ENCODE measurements around the gene CILP.
"Not testable (repeated sequence)": the region's sequence is repeated elsewhere in the genome, so short reads cannot be mapped to it uniquely, and the experiment has no call there.

CILP gene

GRCh38 chr15:65204931-65205660 is 6.2 kb downstream of the CILP start:
- Histone ChIP-seq H3K27ac (ENCODE audit: low read length) (no peak overlapping the region), H3K9me3 (ENCODE audit: control insufficient read depth, low read depth, low read length) (no peaks in the 10 kb centered on the region), H3K9ac (ENCODE audit: low read length) (no peak overlapping the region), H3K4me3 (ENCODE audit: low read length) (no peak overlapping the region), H3K27me3 (ENCODE audit: control insufficient read depth, insufficient read depth, low read length) (no peaks in the 10 kb centered on the region), H3K36me3 (ENCODE audit: control insufficient read depth, low read depth, low read length) (no peaks in the 10 kb centered on the region), H3K4me1 (ENCODE audit: control insufficient read depth, low read depth, low read length) (no peaks in the 10 kb centered on the region)

- Histone ChIP-seq H3K9ac (ENCODE audit: low read length) (no peak overlapping the region), H3K27me3 (ENCODE audit: control insufficient read depth, insufficient read depth, low read length) (no peaks in the 10 kb centered on the region), H3K4me1 (ENCODE audit: control insufficient read depth, low read depth, low read length) (no peaks in the 10 kb centered on the region), H3K9me3 (ENCODE audit: control insufficient read depth, low read depth, low read length) (no peaks in the 10 kb centered on the region), H3K36me3 (ENCODE audit: control insufficient read depth, low read depth, low read length) (no peaks in the 10 kb centered on the region), H3K4me3 (ENCODE audit: low read length) (no peak overlapping the region), H3K27ac (ENCODE audit: low read length) (no peak overlapping the region)
Measured at GRCh38 chr15:65204236-65204930, 6.9 kb downstream of the CILP start.

- H3K36me3 ChIP-seq (ENCODE audit: control insufficient read depth, low read depth, low read length), result no peaks in the 10 kb centered on the region
- no peak overlapping the region for H3K9ac ChIP-seq (ENCODE audit: low read length)
- H3K9me3 ChIP-seq (ENCODE audit: control insufficient read depth, low read depth, low read length), result no peaks in the 10 kb centered on the region
- H3K27ac ChIP-seq (ENCODE audit: low read length), result no peak overlapping the region
- no peaks in the 10 kb centered on the region for H3K27me3 ChIP-seq (ENCODE audit: control insufficient read depth, insufficient read depth, low read length)
- H3K4me1 ChIP-seq (ENCODE audit: control insufficient read depth, low read depth, low read length), result no peaks in the 10 kb centered on the region
- no peak overlapping the region for H3K4me3 ChIP-seq (ENCODE audit: low read length)
Measured at GRCh38 chr15:65201918-65202317, 9.4 kb downstream of the CILP start.

- no peak overlapping the region for H3K27ac ChIP-seq (ENCODE audit: low read length)
- no peaks in the 10 kb centered on the region for H3K9me3 ChIP-seq (ENCODE audit: control insufficient read depth, low read depth, low read length)
- H3K4me3 ChIP-seq (ENCODE audit: low read length), result no peak overlapping the region
- H3K27me3 ChIP-seq (ENCODE audit: control insufficient read depth, insufficient read depth, low read length), result no peaks in the 10 kb centered on the region
- no peak overlapping the region for H3K9ac ChIP-seq (ENCODE audit: low read length)
- H3K4me1 ChIP-seq (ENCODE audit: control insufficient read depth, low read depth, low read length), result no peaks in the 10 kb centered on the region
- H3K36me3 ChIP-seq (ENCODE audit: control insufficient read depth, low read depth, low read length), result no peaks in the 10 kb centered on the region
Measured at GRCh38 chr15:65198571-65198970, 12.7 kb downstream of the CILP start.

- Histone ChIP-seq H3K9me3 (ENCODE audit: control insufficient read depth, low read depth, low read length) (no peaks in the 10 kb centered on the region), H3K9ac (ENCODE audit: low read length) (no peak overlapping the region), H3K4me3 (ENCODE audit: low read length) (no peak overlapping the region), H3K27me3 (ENCODE audit: control insufficient read depth, insufficient read depth, low read length) (no peaks in the 10 kb centered on the region), H3K27ac (ENCODE audit: low read length) (no peak overlapping the region), H3K36me3 (ENCODE audit: control insufficient read depth, low read depth, low read length) (no peaks in the 10 kb centered on the region), H3K4me1 (ENCODE audit: control insufficient read depth, low read depth, low read length) (no peaks in the 10 kb centered on the region)
Measured at GRCh38 chr15:65197337-65197645, 14.0 kb downstream of the CILP start.

GRCh38 chr15:65196637-65197336 is 14.5 kb downstream of the CILP start:
- Histone ChIP-seq H3K27me3 (ENCODE audit: control insufficient read depth, insufficient read depth, low read length) (no peaks in the 10 kb centered on the region), H3K27ac (ENCODE audit: low read length) (no peak overlapping the region), H3K4me1 (ENCODE audit: control insufficient read depth, low read depth, low read length) (no peaks in the 10 kb centered on the region), H3K9me3 (ENCODE audit: control insufficient read depth, low read depth, low read length) (no peaks in the 10 kb centered on the region), H3K9ac (ENCODE audit: low read length) (no peak overlapping the region), H3K4me3 (ENCODE audit: low read length) (no peak overlapping the region), H3K36me3 (ENCODE audit: control insufficient read depth, low read depth, low read length) (no peaks in the 10 kb centered on the region)

GRCh38 chr15:65195548-65195923 is 15.7 kb downstream of the CILP start:
- Histone ChIP-seq H3K9ac (ENCODE audit: low read length) (no peak overlapping the region), H3K9me3 (ENCODE audit: control insufficient read depth, low read depth, low read length) (no peaks in the 10 kb centered on the region), H3K27me3 (ENCODE audit: control insufficient read depth, insufficient read depth, low read length) (no peaks in the 10 kb centered on the region), H3K36me3 (ENCODE audit: control insufficient read depth, low read depth, low read length) (no peaks in the 10 kb centered on the region), H3K4me1 (ENCODE audit: control insufficient read depth, low read depth, low read length) (no peaks in the 10 kb centered on the region), H3K27ac (ENCODE audit: low read length) (no peak overlapping the region), H3K4me3 (ENCODE audit: low read length) (no peak overlapping the region)

- Histone ChIP-seq H3K9me3 (ENCODE audit: control insufficient read depth, low read depth, low read length) (no peaks in the 10 kb centered on the region), H3K27me3 (ENCODE audit: control insufficient read depth, insufficient read depth, low read length) (no peaks in the 10 kb centered on the region), H3K27ac (ENCODE audit: low read length) (no peak overlapping the region)
Measured at GRCh38 chr15:65194826-65195547, 16.3 kb downstream of the CILP start.

GRCh38 chr15:65192016-65192415 is 19.3 kb downstream of the CILP start:
- H3K4me1 ChIP-seq (ENCODE audit: control insufficient read depth, low read depth, low read length), result no peaks in the 10 kb centered on the region
- H3K36me3 ChIP-seq (ENCODE audit: control insufficient read depth, low read depth, low read length), result no peaks in the 10 kb centered on the region
- no peaks in the 10 kb centered on the region for H3K9me3 ChIP-seq (ENCODE audit: control insufficient read depth, low read depth, low read length)
- H3K9ac ChIP-seq (ENCODE audit: low read length), result no peak overlapping the region
- H3K27me3 ChIP-seq (ENCODE audit: control insufficient read depth, insufficient read depth, low read length), result no peaks in the 10 kb centered on the region
- no peak overlapping the region for H3K27ac ChIP-seq (ENCODE audit: low read length)
- no peak overlapping the region for H3K4me3 ChIP-seq (ENCODE audit: low read length)

More at GRCh38 chr15:65194826-65195547, 16.3 kb downstream of the CILP start:
- Histone ChIP-seq H3K4me3 (ENCODE audit: low read length) (no peak overlapping the region), H3K9ac (ENCODE audit: low read length) (no peak overlapping the region), H3K36me3 (ENCODE audit: control insufficient read depth, low read depth, low read length) (no peaks in the 10 kb centered on the region), H3K4me1 (ENCODE audit: control insufficient read depth, low read depth, low read length) (no peaks in the 10 kb centered on the region)

- H3K9ac ChIP-seq (ENCODE audit: low read length), result no peak overlapping the region
- no peak overlapping the region for H3K27ac ChIP-seq (ENCODE audit: low read length)
- H3K27me3 ChIP-seq (ENCODE audit: control insufficient read depth, insufficient read depth, low read length), result no peaks in the 10 kb centered on the region
- no peaks in the 10 kb centered on the region for H3K36me3 ChIP-seq (ENCODE audit: control insufficient read depth, low read depth, low read length)
- H3K4me1 ChIP-seq (ENCODE audit: control insufficient read depth, low read depth, low read length), result peaks cover 3% of the 10 kb centered on the region
- no peaks in the 10 kb centered on the region for H3K9me3 ChIP-seq (ENCODE audit: control insufficient read depth, low read depth, low read length)
- no peak overlapping the region for H3K4me3 ChIP-seq (ENCODE audit: low read length)
Measured at GRCh38 chr15:65189102-65189740, 22.1 kb downstream of the CILP start.

- H3K4me3 ChIP-seq (ENCODE audit: low read length); H3K9ac ChIP-seq (ENCODE audit: low read length); H3K27me3 ChIP-seq (ENCODE audit: control insufficient read depth, insufficient read depth, low read length); H3K9me3 ChIP-seq (ENCODE audit: control insufficient read depth, low read depth, low read length); H3K27ac ChIP-seq (ENCODE audit: low read length); H3K36me3 ChIP-seq (ENCODE audit: control insufficient read depth, low read depth, low read length); H3K4me1 ChIP-seq (ENCODE audit: control insufficient read depth, low read depth, low read length): not testable (repeated sequence)
Measured at GRCh38 chr15:65188472-65188871, 22.8 kb downstream of the CILP start.

All from iPS-18a (cell line).